ENCODE measurements around the gene FRMD6. TPM values are rescaled to one million over a fixed set of nuclear protein-coding genes. Genes with fewer than 3 reads are reported as not detected.

FRMD6 gene
- total and polyA plus RNA-seq, 2 experiments from 2014 or later, result 5.4 to 18.7 TPM

DNA sequence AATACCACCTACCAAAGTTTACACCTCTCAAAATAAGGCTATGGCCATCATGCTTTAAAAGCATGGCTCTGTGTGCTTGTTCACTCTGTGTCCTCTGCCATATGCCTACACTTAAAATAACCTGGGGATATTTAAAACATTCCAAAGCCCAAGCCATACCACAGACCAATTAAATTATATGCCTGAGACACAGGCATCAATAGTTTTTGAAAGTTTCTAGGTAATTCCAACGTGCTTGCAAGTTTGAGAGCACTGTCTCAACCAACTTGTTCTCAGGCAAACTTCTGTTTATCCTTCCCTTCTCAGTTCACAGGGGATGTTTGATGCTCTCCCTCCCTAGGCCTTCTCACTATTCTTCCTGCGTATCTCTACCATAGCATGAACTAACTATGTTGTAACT is 3.4 kb upstream of the FRMD6 start:
- no peaks in the 10 kb centered on the region for H3K36me3 Mint-ChIP-seq (ENCODE audit: low read depth)
- Histone ChIP-seq H3K27ac (ENCODE audit: low read depth) (no peak overlapping the region), H3K79me2 (replicated peaks; ENCODE audit: insufficient read depth) (0 out of 2 replicates have a peak, but pooled peaks cover 6% of the 10 kb centered on the region), H3K4me2 (no peak overlapping the region), H3K4me1 (ENCODE audit: insufficient read depth) (peaks cover 3% of the 10 kb centered on the region; the same call in 1 of the 2 replicates), H4K20me1 (replicated peaks; ENCODE audit: insufficient read depth) (no peaks in the 10 kb centered on the region), H3K36me3 (ENCODE audit: insufficient read depth) (no peaks in the 10 kb centered on the region), H2AFZ (no peak overlapping the region), H3K9me2 (ENCODE audit: insufficient read depth) (no peaks in the 10 kb centered on the region), H3F3A (replicated peaks; ENCODE audit: low read depth) (no peaks in the 10 kb centered on the region), H3K27me3 (ENCODE audit: insufficient read depth) (peaks cover 8% of the 10 kb centered on the region; the same call in 1 of the 2 replicates), H3K4me3 (no peak overlapping the region)
- no peak for ATAC-seq
- H3K4me3 Mint-ChIP-seq, result no peak overlapping the region
- peaks cover 5% of the 10 kb centered on the region for H3K4me1 Mint-ChIP-seq
- TF ChIP-seq ZNF114 (CRISPR knock-in tag; IDR thresholded peaks at IDR 0.05) (no peak), NANOG (IDR thresholded peaks at IDR 0.05; ENCODE audit: borderline replicate concordance) (no peak), EZH2 (IDR thresholded peaks at IDR 0.05; ENCODE audit: low read depth, unreplicated experiment) (no peak), ZNF462 (CRISPR knock-in tag; IDR thresholded peaks at IDR 0.05) (no peak), ZNF331 (CRISPR knock-in tag; IDR thresholded peaks at IDR 0.05; ENCODE audit: low read depth) (no peak)
- TF ChIP-seq, protein P1, sequence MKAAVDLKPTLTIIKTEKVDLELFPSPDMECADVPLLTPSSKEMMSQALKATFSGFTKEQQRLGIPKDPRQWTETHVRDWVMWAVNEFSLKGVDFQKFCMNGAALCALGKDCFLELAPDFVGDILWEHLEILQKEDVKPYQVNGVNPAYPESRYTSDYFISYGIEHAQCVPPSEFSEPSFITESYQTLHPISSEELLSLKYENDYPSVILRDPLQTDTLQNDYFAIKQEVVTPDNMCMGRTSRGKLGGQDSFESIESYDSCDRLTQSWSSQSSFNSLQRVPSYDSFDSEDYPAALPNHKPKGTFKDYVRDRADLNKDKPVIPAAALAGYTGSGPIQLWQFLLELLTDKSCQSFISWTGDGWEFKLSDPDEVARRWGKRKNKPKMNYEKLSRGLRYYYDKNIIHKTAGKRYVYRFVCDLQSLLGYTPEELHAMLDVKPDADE (IDR thresholded peaks at IDR 0.05), result no peak
- H3K27me3 Mint-ChIP-seq (ENCODE audit: insufficient read depth, low read depth, poor library complexity), result peaks cover 13% of the 10 kb centered on the region
- DNase-seq (ENCODE audit: low spot score), result no peak
- H3K27ac Mint-ChIP-seq, result no peak overlapping the region
- H3K9me3 Mint-ChIP-seq, result no peaks in the 10 kb centered on the region
